NCI-H2227 (cell line): ENCODE data around the gene PTP4A2.

Experiments
- DNase-seq: peaks from one replicate; lab custom pipeline; 2025; ENCODE audit not compliant: unreplicated experiment; lab: John Stamatoyannopoulos, UW

PTP4A2 gene

GRCh38 chr1:31938184-31938975 lies at the start of gene PTP4A2:
Gene PTP4A2 (minus strand): TSS chr1:31938368. CDS start chr1:31919065, 19,303 bp downstream.
- DNase-seq = peak; percentile 95

GRCh38 chr1:31987135-31987619 lies 49.0 kb upstream of the PTP4A2 start:
- DNase-seq = peak; percentile 94

GRCh38 chr1:31985430-31985829 lies 47.3 kb upstream of the PTP4A2 start:
- no peak for DNase-seq

GRCh38 chr1:31984419-31985347 lies 46.5 kb upstream of the PTP4A2 start:
- DNase-seq = no peak

GRCh38 chr1:31981972-31982371 lies 43.8 kb upstream of the PTP4A2 start:
- DNase-seq = peak; percentile 72

- DNase-seq = no peak
Observed at GRCh38 chr1:31981456-31981839, 43.3 kb upstream of the PTP4A2 start.

GRCh38 chr1:31980835-31981455 lies 42.8 kb upstream of the PTP4A2 start:
- no peak for DNase-seq

GRCh38 chr1:31978843-31979400 lies 40.8 kb upstream of the PTP4A2 start:
- DNase-seq = no peak

- no peak for DNase-seq
Observed at GRCh38 chr1:31977385-31978131, 39.4 kb upstream of the PTP4A2 start.

- DNase-seq = no peak
Observed at GRCh38 chr1:31976401-31976800, 38.2 kb upstream of the PTP4A2 start.

GRCh38 chr1:31970873-31971272 lies 32.7 kb upstream of the PTP4A2 start:
- DNase-seq = no peak

- DNase-seq = no peak
Observed at GRCh38 chr1:31961536-31961935, 23.4 kb upstream of the PTP4A2 start.

- peak; percentile 30 for DNase-seq
Observed at GRCh38 chr1:31959521-31960340, 21.6 kb upstream of the PTP4A2 start.

- DNase-seq = no peak
Observed at GRCh38 chr1:31957701-31958674, 19.8 kb upstream of the PTP4A2 start.

- DNase-seq = peak; percentile 27
Observed at GRCh38 chr1:31955917-31956736, 18.0 kb upstream of the PTP4A2 start.

- no peak for DNase-seq
Observed at GRCh38 chr1:31954607-31955283, 16.6 kb upstream of the PTP4A2 start.

GRCh38 chr1:31952825-31953220 lies 14.7 kb upstream of the PTP4A2 start:
- no peak for DNase-seq
